Neural cell (in vitro differentiated cells): Measurements from ENCODE around the gene CLC.

Experiments
- EP300 ChIP-seq: fragments of 450-650 bp; conservative IDR thresholded peaks from 2 replicates; pipeline ENCODE4 v1.6.1; 2014; ENCODE audit warnings: antibody characterized with exemption, mild to moderate bottlenecking, moderate library complexity; ENCODE audit not compliant: poor library complexity, severe bottlenecking
- EZH2 ChIP-seq: fragments of 200-600, 300-800 bp; shearing (Covaris generic), sonication (generic); IDR thresholded peaks from 2 replicates; pipeline ENCODE4 v1.6.1; 2014; ENCODE audit warnings: antibody characterized with exemption, low read length, borderline replicate concordance, mild to moderate bottlenecking; ENCODE audit not compliant: insufficient read depth, poor library complexity, severe bottlenecking
- MXI1 ChIP-seq: fragments of 450-650 bp; conservative IDR thresholded peaks from 2 replicates; pipeline ENCODE4 v1.6.1; 2014; ENCODE audit warnings: antibody characterized with exemption, mild to moderate bottlenecking; ENCODE audit not compliant: poor library complexity, severe bottlenecking
- POLR2AphosphoS5 ChIP-seq: IDR thresholded peaks from 2 replicates; pipeline ENCODE4 v1.6.1; 2012
- RAD21 ChIP-seq: fragments of 450-650 bp; conservative IDR thresholded peaks from 2 replicates; pipeline ENCODE4 v1.6.1; 2014; ENCODE audit warnings: antibody characterized with exemption, mild to moderate bottlenecking, moderate library complexity
- REST ChIP-seq: IDR thresholded peaks from 2 replicates; pipeline ENCODE4 v1.6.1; 2012; ENCODE audit warnings: borderline replicate concordance
- TAF1 ChIP-seq: IDR thresholded peaks from 2 replicates; pipeline ENCODE4 v1.6.1; 2012; ENCODE audit warnings: low read depth
- TF ChIP-seq, protein P1 (sequence below): fragments of 450-650 bp; IDR thresholded peaks from 2 replicates; pipeline ENCODE4 v1.5.1; 2014; ENCODE audit warnings: antibody characterized with exemption, mild to moderate bottlenecking, moderate library complexity; ENCODE audit not compliant: poor library complexity, severe bottlenecking

DNA sequence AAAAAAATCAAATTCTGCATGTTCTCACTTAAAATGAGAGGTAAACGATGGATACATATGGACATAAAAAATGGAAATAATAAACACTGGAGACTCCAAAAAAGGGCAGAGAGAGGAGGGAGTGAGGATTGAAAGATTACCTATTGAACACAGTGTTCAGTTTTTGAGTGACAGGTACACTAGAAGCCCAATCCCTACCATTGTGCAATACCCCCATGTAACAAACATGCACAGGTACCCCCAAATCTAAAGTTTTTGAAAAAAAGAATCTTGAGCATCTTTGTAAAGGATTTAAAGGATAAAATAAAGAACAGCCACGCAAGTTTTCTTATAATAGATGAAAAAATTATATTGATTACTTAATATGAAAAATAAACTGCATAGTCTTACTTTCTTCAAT is 16.7 kb upstream of the CLC start:
- TF ChIP-seq MXI1 (no peak), REST (no peak), EZH2 (no peak), TAF1 (no peak), RAD21 (no peak), POLR2AphosphoS5 (no peak), EP300 (no peak)
- TF ChIP-seq, protein P1, sequence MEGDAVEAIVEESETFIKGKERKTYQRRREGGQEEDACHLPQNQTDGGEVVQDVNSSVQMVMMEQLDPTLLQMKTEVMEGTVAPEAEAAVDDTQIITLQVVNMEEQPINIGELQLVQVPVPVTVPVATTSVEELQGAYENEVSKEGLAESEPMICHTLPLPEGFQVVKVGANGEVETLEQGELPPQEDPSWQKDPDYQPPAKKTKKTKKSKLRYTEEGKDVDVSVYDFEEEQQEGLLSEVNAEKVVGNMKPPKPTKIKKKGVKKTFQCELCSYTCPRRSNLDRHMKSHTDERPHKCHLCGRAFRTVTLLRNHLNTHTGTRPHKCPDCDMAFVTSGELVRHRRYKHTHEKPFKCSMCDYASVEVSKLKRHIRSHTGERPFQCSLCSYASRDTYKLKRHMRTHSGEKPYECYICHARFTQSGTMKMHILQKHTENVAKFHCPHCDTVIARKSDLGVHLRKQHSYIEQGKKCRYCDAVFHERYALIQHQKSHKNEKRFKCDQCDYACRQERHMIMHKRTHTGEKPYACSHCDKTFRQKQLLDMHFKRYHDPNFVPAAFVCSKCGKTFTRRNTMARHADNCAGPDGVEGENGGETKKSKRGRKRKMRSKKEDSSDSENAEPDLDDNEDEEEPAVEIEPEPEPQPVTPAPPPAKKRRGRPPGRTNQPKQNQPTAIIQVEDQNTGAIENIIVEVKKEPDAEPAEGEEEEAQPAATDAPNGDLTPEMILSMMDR: no peak
